Stimulated activated CD4-positive, alpha-beta T cell treated with anti-CD3 and anti-CD28 coated beads, TNF-alpha, amount 100 ng/mL, for 1 hour (primary cell): ENCODE measurements around the gene MYH16.
"Not testable (repeated sequence)": the region's sequence is repeated elsewhere in the genome, so short reads cannot be mapped to it uniquely, and the experiment has no call there.

Experiments
- DNase-seq, 3 donors: peaks; one replicate each; pipeline ENCODE4 v3.0.0-alpha.2; 2020; ENCODE audit warnings: low read depth in 3 of 3, low spot score in 1 of 3

The MYH16 gene

DNA sequence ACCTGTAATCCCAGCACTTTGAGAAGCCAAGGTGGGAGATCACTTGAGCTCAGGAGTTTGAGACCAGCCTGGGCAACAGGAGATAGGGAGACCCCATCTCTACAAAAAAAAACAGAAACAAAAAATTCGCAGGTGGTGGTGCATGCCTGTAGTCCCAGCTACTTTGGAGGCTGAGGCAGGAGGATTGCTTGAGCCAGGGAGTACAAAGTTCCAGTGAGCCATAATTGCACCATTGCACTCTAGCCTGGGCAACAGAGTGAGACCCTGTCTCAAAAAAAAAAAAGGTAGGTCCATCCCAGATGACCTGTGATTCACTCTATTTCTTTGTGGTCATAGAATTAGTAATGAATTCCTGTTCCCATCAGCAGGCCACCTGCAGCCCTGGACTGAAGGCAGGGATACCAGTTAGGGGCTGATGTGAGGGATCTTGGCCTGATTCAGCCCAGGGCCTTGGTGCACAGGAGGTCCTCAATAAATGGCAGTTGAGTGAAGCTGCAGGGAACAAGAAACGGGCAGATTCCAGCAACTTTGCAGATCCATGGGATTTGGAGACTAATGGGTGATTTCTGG is at the start of gene MYH16:
Gene MYH16 (plus strand): TSS at position 364 of the 570 bp plus-strand sequence.
- no peak for DNase-seq

DNA sequence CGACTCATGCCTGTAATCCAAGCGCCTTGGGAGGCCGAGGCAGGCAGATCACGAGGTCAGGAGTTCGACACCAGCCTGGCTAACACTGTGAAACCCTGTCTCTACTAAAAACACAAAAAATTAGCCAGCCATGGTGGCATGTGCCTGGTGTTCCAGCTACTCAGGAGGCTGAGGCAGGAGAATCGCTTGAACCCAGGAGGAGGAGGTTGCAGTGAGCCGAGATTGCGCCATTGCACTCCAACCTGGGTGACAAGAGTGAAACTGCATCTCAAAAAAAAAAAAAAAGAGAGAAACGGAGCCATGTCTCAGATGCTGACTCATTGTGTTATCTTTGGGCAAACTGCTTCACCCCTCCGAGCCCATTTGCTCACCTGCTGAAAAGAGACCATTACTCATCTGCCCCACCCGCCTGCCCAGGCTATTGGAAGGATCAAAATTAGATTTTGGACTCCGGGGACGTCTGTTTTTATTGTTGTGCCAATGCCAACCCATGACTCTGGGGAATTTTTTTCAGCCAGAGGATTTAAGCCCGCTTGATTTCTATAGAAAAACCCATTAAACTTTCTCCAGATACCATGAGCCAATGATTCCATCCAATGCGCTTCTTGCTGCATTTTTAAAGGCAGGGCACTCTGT is 48.3 kb upstream of the MYH16 start:
- DNase-seq = not testable (repeated sequence)

DNA sequence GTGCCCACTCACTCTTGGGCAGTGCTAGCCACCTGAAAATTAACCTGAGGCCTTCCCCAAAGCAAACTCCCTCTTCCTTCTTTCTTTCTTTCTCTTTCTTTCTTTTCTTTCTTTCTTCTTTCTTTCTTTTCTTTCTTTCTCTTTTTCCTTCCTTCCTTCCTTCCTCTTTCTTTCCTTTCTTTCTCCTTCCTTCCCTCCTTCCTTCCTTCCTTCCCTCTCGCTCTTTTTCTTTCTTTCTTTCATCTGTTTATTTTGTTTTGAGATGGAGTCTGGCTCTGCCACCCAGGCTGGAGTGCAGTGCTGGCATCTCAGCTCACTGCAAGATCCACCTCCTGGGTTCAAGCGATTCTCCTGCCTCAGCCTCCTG is 47.8 kb upstream of the MYH16 start:
- DNase-seq = no peak

DNA sequence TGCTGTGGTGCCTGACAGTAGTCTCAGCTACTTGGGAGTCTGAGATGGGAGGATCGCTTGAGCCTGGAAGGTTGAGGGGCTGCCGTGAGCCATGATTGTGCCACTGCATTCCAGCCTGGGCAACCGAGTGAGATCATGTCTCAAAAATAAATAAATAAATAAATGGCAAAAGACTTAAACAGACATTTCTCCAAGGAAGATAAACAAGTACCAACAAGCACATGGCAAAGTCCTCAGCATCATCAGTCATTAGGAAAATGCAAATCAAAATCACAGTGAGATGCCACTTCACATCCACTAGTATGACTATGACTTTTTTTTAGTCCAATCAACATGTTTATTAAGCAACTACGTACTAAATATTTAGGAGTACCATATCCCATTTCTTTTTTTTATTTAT is 43.4 kb upstream of the MYH16 start:
- DNase-seq = no peak

DNA sequence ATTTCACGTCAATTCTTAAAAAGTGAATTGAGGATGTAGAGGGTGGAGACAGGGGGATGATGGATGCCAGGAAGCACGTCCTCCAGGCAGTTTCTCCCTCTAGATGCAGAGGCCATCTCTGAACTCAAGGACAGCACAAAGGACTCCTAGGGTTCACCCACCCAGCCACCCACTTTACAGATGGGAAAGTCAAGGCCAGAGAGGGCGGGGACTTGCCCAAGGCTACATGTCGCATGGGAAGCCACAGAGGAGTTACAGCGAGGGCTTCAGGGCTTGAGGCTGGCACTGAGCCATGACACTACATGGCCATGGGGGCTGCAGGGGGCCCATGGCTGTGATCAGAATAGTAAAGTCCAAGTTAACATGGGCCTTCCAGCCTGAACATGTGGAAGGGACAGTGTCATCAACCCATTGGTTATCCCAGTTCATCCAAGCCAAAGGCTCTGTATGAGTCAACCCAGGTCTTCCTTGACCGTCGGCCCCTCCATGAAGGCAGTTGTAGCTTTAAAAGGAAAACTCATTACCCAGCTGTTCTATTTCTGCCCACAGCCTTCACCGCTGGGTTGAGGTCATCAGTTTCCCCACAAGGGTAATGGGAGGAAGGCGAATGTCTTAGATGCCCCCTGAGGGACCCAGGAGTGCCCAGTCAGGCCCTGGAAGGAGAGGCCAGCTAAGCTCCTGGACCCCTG is 40.4 kb upstream of the MYH16 start:
- DNase-seq = no peak

DNA sequence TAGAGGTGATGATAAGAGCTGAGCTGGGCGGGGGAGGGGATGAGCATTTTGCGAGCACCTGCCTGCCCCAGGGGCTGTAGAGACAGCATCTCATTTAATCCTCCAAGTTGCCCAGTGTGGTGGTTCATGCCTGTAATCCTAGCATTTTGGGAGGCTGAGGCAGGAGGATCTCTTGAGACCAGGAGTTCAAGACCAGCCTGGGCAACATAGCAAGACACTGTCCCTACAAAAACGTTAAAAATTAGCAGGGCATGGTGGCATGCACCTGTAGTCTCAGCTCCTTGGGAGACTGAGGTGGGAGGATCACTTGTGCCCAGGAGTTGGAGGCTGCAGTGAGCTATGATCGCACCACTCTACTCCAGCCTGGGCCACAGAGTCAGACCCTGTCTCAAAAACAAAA is 39.7 kb upstream of the MYH16 start:
- DNase-seq = not testable (repeated sequence)

DNA sequence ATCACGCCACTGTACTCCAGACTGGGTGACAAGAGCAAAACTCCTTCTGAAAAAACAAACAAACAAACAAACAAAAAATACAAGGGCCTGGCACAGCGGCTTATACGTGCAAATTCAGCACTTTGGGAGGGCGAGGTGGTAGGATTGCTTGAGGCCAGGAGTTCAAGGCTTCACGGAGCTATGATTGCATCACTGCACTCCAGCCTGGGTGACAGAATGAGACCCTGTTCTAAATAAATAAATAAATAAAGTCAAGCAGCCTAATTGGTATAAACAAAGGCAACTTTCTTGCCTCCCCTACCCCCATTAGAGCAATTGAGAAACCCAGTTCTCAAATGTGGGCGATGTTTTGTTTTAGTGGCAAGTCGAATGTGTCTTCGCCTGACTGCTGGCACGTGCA is 38.5 kb upstream of the MYH16 start:
- DNase-seq = no peak

DNA sequence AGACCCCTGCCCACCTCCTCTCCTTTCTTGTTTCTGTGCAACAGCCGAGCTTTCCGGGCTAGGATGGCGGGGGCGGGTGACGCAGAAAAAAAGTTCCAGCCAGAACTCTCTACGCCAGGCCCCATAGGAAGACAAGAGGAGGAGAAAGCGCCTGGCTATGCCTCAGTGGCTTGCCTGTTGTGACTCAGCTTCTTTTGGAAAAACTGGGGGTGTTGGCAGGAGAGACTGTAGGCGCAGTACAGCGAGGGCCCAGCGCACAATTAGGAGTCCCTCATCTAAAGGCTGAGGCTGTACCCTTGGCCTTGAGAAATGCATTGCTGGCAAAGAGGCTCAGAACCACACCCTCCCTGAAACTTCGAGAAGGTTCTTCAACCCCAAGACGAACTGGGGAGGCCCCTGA is 36.7 kb upstream of the MYH16 start:
- DNase-seq = no peak

DNA sequence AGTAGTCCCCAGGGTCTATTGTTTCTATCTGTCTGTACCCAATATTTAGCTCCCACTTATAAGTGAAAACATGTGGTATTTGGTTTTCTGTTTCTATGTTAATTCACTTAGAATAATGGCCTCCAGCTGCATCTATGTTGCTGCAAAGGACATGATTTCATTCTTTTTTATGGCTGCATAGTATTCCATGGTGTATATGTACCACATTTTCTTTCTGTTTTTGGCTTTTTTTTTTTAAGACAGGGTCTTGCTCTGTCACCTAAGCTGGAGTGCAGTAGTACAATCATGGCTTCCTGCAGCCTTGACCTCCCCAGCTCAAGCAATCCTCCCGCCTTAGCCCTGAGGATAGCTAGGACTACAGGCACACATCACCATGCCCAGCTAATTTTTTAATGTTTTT is 34.8 kb upstream of the MYH16 start:
- not testable (repeated sequence) for DNase-seq

DNA sequence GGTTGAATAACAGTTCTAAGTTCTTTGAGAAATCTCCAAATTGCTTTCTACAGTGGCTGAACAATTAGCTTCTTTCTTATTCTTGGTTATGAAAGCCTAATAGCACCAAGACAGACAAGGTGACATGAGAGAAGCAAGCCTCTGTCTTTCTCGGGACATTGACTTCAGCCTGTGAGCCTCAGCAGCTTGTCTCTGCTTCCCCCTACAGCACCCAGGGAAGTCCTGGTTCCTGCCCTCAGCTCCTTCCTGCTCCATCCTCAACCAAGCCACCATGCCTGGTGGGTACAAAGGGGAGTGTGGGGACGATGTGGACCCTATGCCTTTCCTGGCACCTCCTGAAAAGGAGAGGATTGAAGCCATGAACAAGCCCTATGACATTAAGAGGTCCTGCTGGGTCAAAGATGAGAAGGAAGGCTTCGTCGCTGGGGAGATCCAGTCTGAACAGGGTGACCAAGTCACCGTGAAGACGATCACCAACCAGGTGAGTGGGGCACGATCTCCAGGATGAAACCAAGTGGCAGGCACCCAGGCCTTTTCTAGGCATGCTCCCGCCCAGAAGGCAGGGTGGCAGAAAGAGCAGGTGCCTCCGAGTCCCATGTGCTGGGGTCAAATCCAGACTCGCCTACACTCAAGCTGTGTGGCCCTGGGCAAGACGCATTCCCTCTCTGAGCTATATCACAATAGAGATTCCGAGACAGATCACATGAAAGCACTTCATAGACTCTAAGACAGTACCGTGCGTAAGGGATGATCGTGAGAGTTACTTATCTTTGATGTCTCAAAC is 33.9 kb upstream of the MYH16 start:
- no peak for DNase-seq

DNA sequence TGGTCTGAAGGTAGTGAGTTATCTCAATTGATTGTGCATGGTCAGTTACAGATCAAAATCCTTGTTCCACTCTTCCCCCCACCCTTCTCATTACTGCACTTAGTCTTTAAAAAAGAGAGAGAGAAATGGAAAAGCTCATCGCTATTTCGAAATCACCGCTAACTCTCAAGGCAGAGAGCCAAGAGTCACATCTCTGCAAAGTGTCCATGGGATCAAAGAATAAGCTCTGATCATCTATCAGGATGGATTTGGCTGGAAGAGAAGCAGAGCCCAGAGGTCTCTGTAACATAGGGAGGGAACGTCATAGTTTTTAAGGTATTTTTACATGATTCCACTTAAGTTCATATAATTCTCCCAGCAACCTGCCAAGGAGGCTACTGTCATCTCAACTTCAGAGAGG is 30.0 kb upstream of the MYH16 start:
- no peak for DNase-seq

DNA sequence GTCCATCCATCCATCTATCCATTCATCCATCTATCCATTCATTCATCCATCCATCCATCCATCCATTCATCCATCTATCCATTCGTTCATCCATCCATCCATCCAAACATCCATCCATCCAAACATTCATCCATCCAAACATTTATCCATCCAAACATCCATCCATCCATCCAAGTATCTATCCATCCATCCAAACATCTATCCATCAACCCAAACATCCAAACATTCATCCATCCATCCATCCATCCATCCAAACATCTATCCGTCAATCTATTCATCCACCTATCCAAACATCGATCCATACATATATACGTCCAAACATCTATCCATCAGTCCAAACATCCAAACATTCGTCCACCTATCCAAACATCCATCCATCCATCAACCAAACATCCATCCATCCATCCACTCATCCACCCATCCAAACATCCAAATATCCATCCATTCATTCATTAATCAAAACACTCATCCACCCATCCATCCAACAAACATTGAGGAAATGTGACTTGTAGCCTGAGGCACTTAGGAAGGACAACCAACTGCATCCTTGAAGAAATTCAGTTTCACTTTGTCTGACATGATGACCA is 28.8 kb upstream of the MYH16 start:
- no peak for DNase-seq

DNA sequence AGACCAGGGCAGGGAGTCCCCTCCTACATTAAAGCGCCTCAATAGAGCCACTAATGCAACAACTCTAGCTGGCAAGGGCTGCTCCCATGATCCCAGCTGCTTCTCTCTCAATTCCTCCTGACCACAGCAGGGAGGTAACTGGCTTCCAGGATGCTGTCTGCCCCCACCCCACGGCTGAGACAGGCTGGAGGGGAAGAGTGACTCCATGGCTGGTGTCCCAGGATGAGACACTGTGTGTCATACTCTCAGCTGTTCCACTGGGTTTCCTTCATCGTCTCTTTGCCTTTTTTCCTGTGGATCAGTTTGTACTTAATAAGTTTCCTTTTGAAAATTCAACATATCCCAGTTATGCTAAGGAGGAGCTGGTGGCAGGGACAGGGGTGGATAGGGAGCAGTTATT is 27.7 kb upstream of the MYH16 start:
- DNase-seq = no peak

DNA sequence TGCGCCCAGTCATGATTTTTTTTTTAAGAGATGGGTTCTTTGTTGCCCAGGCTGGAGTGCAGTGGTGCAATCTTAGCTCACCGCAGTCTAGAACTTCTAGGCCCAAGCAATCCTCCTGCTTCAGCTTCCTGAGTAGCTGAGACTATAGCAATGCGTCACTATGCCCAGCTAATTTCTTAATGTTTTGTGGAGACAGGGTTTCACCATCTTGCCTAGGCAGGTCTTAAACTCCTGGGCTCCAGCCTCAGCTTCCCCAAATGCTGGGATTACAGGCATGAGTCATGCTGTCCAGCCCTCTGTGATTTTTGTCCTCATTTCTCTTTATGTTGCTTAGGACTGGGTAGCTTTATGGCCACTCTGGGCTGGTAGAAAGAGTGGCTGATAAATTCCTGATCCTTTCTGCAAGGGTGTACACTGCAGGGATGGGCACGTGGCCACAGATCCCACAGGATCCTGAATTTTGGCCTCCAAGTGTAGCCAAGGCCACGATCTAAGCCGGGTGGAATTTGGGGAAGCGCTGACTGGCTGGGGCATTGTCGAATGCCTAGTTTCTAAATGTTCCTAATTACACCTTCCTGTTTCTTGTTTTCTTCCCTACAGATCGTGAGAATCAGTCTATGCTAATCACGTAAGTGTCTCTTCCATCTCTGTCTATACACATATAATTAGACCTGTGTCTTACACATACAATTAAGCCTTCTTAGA is 24.1 kb upstream of the MYH16 start:
- DNase-seq = no peak

DNA sequence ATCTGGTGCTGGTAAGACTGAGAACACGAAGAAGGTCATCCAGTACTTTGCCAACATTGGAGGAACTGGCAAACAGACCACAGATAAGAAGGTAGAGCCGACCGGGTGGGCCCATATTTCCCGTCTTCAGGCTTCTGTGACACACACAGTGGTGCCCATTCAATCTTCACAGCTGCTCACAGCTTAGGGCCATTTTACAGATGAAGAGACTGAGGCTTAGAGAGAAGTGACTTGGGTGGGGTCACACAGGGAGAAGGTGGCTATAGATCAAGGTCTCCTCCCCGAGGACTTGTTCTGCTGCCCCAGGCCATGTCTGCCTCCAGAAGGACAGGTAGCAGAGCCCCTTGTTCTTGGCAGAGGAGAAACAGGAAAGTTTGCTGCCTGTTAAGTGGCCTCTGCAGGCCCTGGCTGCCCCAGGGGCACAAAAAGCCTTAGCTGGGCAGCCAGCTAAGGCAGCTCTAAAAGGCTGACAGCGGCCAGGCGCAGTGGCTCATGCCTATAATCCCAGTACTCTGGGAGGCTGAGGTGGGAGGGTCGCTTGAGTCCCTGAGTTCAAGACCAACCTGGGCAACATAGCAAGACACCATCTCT is 22.6 kb upstream of the MYH16 start:
- DNase-seq = no peak

DNA sequence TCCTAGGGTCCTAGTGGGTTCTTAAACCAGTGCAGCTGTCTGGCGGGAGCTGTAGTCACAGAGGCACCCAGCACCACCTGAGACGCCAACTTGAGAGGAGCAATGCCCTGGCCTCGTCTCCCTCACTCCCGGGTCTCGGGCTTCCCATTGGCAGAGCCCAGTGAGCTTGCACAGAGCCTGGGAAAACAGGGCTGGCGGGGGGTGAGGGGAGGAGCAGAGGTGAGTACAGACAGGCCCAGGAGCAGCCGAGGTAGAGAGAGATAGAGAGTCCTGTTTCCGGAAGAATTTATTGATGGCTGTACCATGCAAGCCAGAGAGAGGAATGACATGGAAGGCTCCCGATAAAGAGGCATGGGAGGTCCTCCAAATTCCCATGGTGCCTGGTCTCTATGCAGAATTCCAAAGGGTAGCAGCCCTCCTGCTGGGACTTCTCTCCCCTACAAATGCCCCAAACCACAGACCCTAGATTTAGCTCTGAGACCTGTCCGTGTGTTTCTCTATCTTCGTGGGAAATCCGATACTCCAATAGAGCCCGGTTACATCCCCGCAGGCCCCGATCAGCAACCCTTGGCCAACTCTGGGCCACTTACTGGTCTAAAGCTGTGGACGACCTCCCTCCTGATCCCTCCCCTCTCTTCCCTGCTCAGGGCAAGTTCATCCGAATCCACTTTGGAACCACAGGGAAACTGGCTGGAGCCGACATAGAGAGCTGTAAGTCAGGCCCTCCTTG is 20.3 kb upstream of the MYH16 start:
- no peak for DNase-seq

DNA sequence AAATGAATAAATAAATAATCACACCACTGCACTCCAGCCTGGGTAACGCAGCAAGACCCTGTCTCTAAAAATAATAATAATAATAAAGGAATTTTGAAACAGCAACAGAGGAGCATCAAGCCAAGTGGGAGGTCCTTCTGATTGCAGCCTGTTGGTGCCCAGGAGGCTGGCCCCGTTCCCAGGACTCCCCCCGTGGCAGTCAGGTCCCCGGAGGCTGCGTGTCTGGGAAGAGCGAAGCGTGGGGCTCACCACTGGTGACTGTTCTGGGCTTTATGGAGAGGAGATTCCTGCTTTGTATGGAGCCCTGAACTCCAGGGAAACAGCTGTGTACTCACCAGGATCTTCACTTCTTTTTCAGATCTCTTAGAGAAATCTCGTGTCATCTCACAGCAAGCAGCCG is 19.3 kb upstream of the MYH16 start:
- DNase-seq = no peak

DNA sequence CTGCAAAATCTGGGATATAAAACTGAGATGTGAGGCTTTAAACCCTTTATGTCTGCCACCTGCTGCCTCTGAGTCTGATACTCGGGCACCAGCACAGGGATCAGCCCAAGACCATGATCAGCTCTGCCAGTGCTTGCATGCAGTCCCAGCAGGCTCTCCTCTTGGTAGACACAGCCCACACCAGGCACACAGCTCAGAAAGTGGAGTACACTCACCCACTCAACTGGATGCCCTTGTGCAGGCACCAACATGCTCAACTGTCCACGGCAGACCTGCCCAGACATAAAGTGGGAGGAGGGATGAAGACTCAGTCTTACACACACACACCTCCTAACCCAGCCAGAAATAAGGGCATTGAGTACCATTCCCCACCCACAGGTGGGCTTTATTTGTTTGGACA is 18.2 kb upstream of the MYH16 start:
- DNase-seq = no peak

DNA sequence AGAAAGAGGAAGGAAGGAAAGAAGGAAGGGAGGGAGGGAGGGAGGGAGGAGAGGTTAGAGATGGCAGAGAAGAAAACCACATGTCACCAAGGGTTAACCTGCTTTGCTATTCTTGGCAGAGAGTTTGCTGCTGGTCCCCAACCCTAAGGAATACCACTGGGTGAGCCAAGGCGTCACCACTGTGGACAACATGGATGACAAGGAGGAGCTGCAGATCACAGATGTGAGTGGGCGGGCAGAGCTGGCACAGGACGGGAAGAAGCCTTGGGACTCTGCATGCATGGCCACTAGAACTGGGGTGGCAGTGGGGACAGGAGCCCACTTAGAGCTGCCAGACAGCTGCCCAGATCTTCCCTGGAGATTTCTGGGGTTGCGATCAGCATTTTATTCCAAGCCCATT is 17.2 kb upstream of the MYH16 start:
- no peak for DNase-seq

DNA sequence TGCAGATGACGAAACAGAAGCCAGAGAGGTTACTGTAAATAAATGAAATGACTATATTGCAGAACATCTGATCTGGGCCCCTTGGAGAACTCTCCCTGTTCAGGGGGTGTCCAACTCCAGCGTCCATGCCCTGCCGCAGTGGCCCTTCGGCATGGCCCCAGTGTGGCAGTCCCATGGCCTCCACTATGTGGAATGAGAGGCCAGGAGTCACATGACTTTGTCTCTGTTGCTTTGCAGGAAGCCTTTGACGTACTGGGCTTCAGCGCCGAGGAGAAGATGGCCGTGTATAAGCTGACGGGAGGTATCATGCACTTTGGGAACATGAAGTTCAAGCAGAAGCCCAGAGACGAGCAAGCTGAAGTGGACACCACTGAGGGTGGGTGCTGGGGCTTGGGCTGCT is 15.6 kb upstream of the MYH16 start:
- no peak for DNase-seq
